GM10248 (cell line): ENCODE results near the gene CRB2.

Experiments used
- CTCF ChIA-PET: fragments of 300-600 bp; sonication (Branson Sonifier 250); formaldehyde crosslinking; extraction: SDS; loops from one replicate; lab custom pipeline; 2021; ENCODE audit warnings: antibody characterized with exemption; lab: Yijun Ruan, JAX
- POLR2A ChIA-PET: fragments of 350-650 bp; sonication (Branson Sonifier 250); formaldehyde crosslinking; extraction: SDS; loops from one replicate; lab custom pipeline; 2020; ENCODE audit warnings: antibody characterized with exemption; lab: Yijun Ruan, JAX
- DNase-seq: peaks from one replicate; pipeline ENCODE4 v3.0.0; 2012; ENCODE audit errors: extremely low spot score
- CTCF ChIP-seq: IDR thresholded peaks from 2 replicates; pipeline ENCODE4 v1.5.1; 2012; ENCODE audit warnings: mild to moderate bottlenecking, low read depth; ENCODE audit errors: extremely low read depth, missing control alignments, control extremely low read depth

Gene CRB2

GRCh38 chr9:123411191-123411590 is 55.2 kb downstream of the CRB2 start:
- TF ChIP-seq CTCF = no peak
- ChIA-PET POLR2A (interaction anchor here (0.6 kb wide), 1 partner anchor 114 kb away, joined by 3 read pairs; no protein-coding TSS in a partner anchor), CTCF (interaction anchor here (1.1 to 1.5 kb wide), 2 partner anchors 9 to 61 kb away, joined by 3 to 4 read pairs; no protein-coding TSS in a partner anchor)
- DNase-seq = no peak

GRCh38 chr9:123411636-123412035 is 55.6 kb downstream of the CRB2 start:
- CTCF ChIA-PET = interaction anchor here (1.5 kb wide), 1 partner anchor 61 kb away, joined by 3 read pairs; no protein-coding TSS in a partner anchor
- DNase-seq = no peak
- POLR2A ChIA-PET = interaction anchor here (0.6 kb wide), 1 partner anchor 114 kb away, joined by 3 read pairs; no protein-coding TSS in a partner anchor
- no peak for TF ChIP-seq CTCF

DNA sequence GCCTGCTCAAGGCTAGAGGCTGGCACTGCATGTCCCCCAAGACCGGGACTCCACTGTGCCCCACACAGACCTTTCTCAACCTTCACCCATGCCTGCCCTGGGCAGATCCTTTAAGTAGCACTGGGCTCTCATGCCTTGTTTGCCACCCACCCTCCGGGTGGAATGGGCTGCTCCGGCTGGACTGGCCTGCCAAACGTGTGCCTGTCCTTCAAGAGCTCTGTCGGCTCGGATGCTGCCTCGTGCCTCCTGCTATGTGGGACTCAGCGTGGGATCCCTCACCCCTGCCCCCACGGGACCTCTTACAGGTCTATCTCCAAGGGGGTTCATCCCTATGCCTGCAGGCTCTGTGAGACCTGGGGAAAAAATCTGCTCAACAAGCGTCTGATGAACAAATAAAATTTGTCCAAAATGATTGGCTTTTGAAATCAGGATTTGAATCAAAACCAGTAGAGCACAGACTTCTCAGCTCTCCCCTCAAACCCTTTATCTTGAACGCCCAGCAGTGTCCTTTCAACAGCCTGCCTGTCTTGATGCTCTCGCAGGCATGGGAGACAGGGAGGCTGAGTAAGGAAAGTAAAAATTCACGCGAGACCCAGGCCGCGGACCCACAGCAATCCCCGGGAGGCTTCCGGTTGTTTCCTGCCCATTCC is 56.3 kb downstream of the CRB2 start:
- no peak for DNase-seq
- POLR2A ChIA-PET = no interaction called here
- TF ChIP-seq CTCF = no peak
- CTCF ChIA-PET = interaction anchor here (0.6 to 1.5 kb wide), 2 partner anchors 13 to 62 kb away, joined by 3 read pairs; no protein-coding TSS in a partner anchor

GRCh38 chr9:123414204-123414603 is 58.2 kb downstream of the CRB2 start:
- no peak for DNase-seq
- TF ChIP-seq CTCF = no peak
- ChIA-PET CTCF (no interaction called here), POLR2A (no interaction called here)

- no peak for TF ChIP-seq CTCF
- POLR2A ChIA-PET = no interaction called here
- CTCF ChIA-PET = no interaction called here
These were observed 59.2 kb downstream of the CRB2 start for GRCh38 chr9:123414936-123415930.

GRCh38 chr9:123416176-123416575 is 60.2 kb downstream of the CRB2 start:
- CTCF ChIA-PET = interaction anchor here (0.8 kb wide), 1 partner anchor 14 kb away, joined by 3 read pairs; no protein-coding TSS in a partner anchor
- no peak for TF ChIP-seq CTCF
- POLR2A ChIA-PET = no interaction called here
- DNase-seq = no peak

More at GRCh38 chr9:123414936-123415930, 59.2 kb downstream of the CRB2 start:
- no peak for DNase-seq
